HAP-1 (cell line): Measurements from ENCODE around the gene LILRA2.
"Not testable (repeated sequence)": the region's sequence is repeated elsewhere in the genome, so short reads cannot be mapped to it uniquely, and the experiment has no call there.

Experiments used
- DNase-seq, 2 experiments: peaks; one replicate each; pipeline ENCODE4 v3.0.0-alpha.2; 2016 to 2020; ENCODE audit warnings: low spot score in 2 of 2
- H3K27me3 ChIP-seq: fragments of 250-450 bp; sonication (Bioruptor Pico); 2 replicates; pipeline ENCODE4 v1.5.1; 2020; ENCODE audit warnings: low read depth, mild to moderate bottlenecking, moderate library complexity
- H3K36me3 ChIP-seq: fragments of 250-450 bp; sonication (Bioruptor Pico); replicated peaks from 2 replicates; pipeline ENCODE4 v1.5.1; 2020; ENCODE audit warnings: mild to moderate bottlenecking
- H3K4me1 ChIP-seq: fragments of 250-450 bp; sonication (Bioruptor Pico); 2 replicates; pipeline ENCODE4 v1.5.1; 2020; ENCODE audit warnings: mild to moderate bottlenecking
- H3K4me3 ChIP-seq: fragments of 250-450 bp; sonication (Bioruptor Pico); 2 replicates; pipeline ENCODE4 v1.5.1; 2020; ENCODE audit warnings: mild to moderate bottlenecking, moderate library complexity
- H3K9me3 ChIP-seq: fragments of 250-450 bp; sonication (Bioruptor Pico); 2 replicates; pipeline ENCODE4 v1.5.1; 2020; ENCODE audit warnings: mild to moderate bottlenecking, moderate library complexity
- in situ Hi-C: fragments of 300-500 bp; cut with MboI; formaldehyde crosslinking; loops from 3 replicates; pipeline ENCODE4 v1.14.3; 2020; ENCODE audit warnings: low sequenced_read_pairs, inconsistent platforms, mixed read lengths

LILRA2 gene

GRCh38 chr19:54608205-54608604, 34.6 kb downstream of the LILRA2 start:
- Histone ChIP-seq H3K36me3 (no peaks in the 10 kb centered on the region), H3K27me3 (no peaks in the 10 kb centered on the region), H3K4me1 (no peaks in the 10 kb centered on the region), H3K9me3 (no peaks in the 10 kb centered on the region), H3K4me3 (no peak overlapping the region)
- in situ Hi-C loops: no loop called here
- DNase-seq: no peak

- Histone ChIP-seq H3K9me3 (no peaks in the 10 kb centered on the region), H3K36me3 (no peaks in the 10 kb centered on the region), H3K4me3 (no peak overlapping the region), H3K27me3 (no peaks in the 10 kb centered on the region), H3K4me1 (no peaks in the 10 kb centered on the region)
- no peak for DNase-seq
- in situ Hi-C loops: no loop called here
These were observed 35.2 kb downstream of the LILRA2 start for GRCh38 chr19:54608792-54609191.

- H3K9me3 ChIP-seq: no peaks in the 10 kb centered on the region
- no peaks in the 10 kb centered on the region for H3K4me1 ChIP-seq
- DNase-seq: no peak
- H3K4me3 ChIP-seq: no peak overlapping the region
- no peaks in the 10 kb centered on the region for H3K36me3 ChIP-seq
- no peaks in the 10 kb centered on the region for H3K27me3 ChIP-seq
- in situ Hi-C loops: no loop called here
These were observed 35.8 kb downstream of the LILRA2 start for GRCh38 chr19:54609356-54609791.

- Histone ChIP-seq H3K4me3 (no peak overlapping the region), H3K36me3 (no peaks in the 10 kb centered on the region), H3K9me3 (no peaks in the 10 kb centered on the region; the same call in 1 of the 2 replicates), H3K4me1 (no peaks in the 10 kb centered on the region), H3K27me3 (no peaks in the 10 kb centered on the region)
- in situ Hi-C loops: no loop called here
- DNase-seq: no peak
These were observed 38.8 kb downstream of the LILRA2 start for GRCh38 chr19:54612428-54612827.

- Histone ChIP-seq H3K36me3 (no peaks in the 10 kb centered on the region), H3K4me3 (no peak overlapping the region), H3K27me3 (no peaks in the 10 kb centered on the region), H3K4me1 (no peaks in the 10 kb centered on the region), H3K9me3 (no peaks in the 10 kb centered on the region; the same call in 1 of the 2 replicates)
- no peak for DNase-seq
- in situ Hi-C loops: no loop called here
These were observed 41.1 kb downstream of the LILRA2 start for GRCh38 chr19:54614726-54615125.

- Histone ChIP-seq H3K36me3 (no peaks in the 10 kb centered on the region), H3K9me3 (no peaks in the 10 kb centered on the region; the same call in 1 of the 2 replicates), H3K27me3 (no peaks in the 10 kb centered on the region), H3K4me3 (no peak overlapping the region), H3K4me1 (no peaks in the 10 kb centered on the region)
- DNase-seq: no peak
- in situ Hi-C loops: no loop called here
These were observed 42.5 kb downstream of the LILRA2 start for GRCh38 chr19:54616057-54616456.

- Histone ChIP-seq H3K27me3 (no peaks in the 10 kb centered on the region), H3K36me3 (no peaks in the 10 kb centered on the region), H3K9me3 (no peaks in the 10 kb centered on the region; the same call in 1 of the 2 replicates), H3K4me3 (no peak overlapping the region), H3K4me1 (no peaks in the 10 kb centered on the region)
- DNase-seq: no peak
- in situ Hi-C loops: no loop called here
These were observed 43.4 kb downstream of the LILRA2 start for GRCh38 chr19:54616821-54617560.

GRCh38 chr19:54620464-54620863, 46.9 kb downstream of the LILRA2 start:
- in situ Hi-C loops: no loop called here
- no peaks in the 10 kb centered on the region for H3K4me1 ChIP-seq

GRCh38 chr19:54622431-54622830, 48.8 kb downstream of the LILRA2 start:
- Histone ChIP-seq H3K27me3 (no peaks in the 10 kb centered on the region), H3K9me3 (no peaks in the 10 kb centered on the region), H3K36me3 (no peaks in the 10 kb centered on the region), H3K4me3 (no peak overlapping the region), H3K4me1 (no peaks in the 10 kb centered on the region)
- no peak for DNase-seq
- in situ Hi-C loops: no loop called here

More at GRCh38 chr19:54620464-54620863, 46.9 kb downstream of the LILRA2 start:
- Histone ChIP-seq H3K9me3 (no peaks in the 10 kb centered on the region; the same call in 1 of the 2 replicates), H3K4me3 (no peak overlapping the region), H3K36me3 (no peaks in the 10 kb centered on the region), H3K27me3 (no peaks in the 10 kb centered on the region)
- DNase-seq: no peak

GRCh38 chr19:54624234-54624633, 50.6 kb downstream of the LILRA2 start:
- in situ Hi-C loops, DNase-seq, H3K36me3 ChIP-seq, H3K4me1 ChIP-seq, H3K4me3 ChIP-seq, H3K27me3 ChIP-seq, H3K9me3 ChIP-seq: not testable (repeated sequence)

- H3K36me3 ChIP-seq, DNase-seq, in situ Hi-C loops, H3K9me3 ChIP-seq, H3K4me1 ChIP-seq, H3K4me3 ChIP-seq, H3K27me3 ChIP-seq: not testable (repeated sequence)
These were observed 51.5 kb downstream of the LILRA2 start for GRCh38 chr19:54624934-54625730.

- Histone ChIP-seq H3K9me3 (no peaks in the 10 kb centered on the region), H3K36me3 (no peaks in the 10 kb centered on the region), H3K4me1 (no peaks in the 10 kb centered on the region), H3K4me3 (no peak overlapping the region), H3K27me3 (no peaks in the 10 kb centered on the region)
- in situ Hi-C loops: no loop called here
- no peak for DNase-seq
These were observed 53.2 kb downstream of the LILRA2 start for GRCh38 chr19:54626757-54627156.

- H3K27me3 ChIP-seq, H3K9me3 ChIP-seq, DNase-seq, H3K4me3 ChIP-seq, H3K36me3 ChIP-seq, in situ Hi-C loops, H3K4me1 ChIP-seq: not testable (repeated sequence)
These were observed 54.3 kb downstream of the LILRA2 start for GRCh38 chr19:54627912-54628311.

GRCh38 chr19:54630262-54630661, 56.7 kb downstream of the LILRA2 start, which contains the start of gene LILRB1:
LILRB1 (plus strand) TSS chr19:54630484; CDS start chr19:54631074, 590 bp downstream.
- H3K36me3 ChIP-seq, H3K27me3 ChIP-seq, H3K4me3 ChIP-seq, H3K4me1 ChIP-seq, H3K9me3 ChIP-seq, DNase-seq: not testable (repeated sequence)
- in situ Hi-C loops: loop anchor here (5.0 kb wide), 1 partner anchor 333 kb away; no protein-coding TSS in a partner anchor
